CD4-positive, alpha-beta memory T cell (primary cell): ENCODE data around the gene CLMN. TPM values are rescaled to one million over a fixed set of nuclear protein-coding genes. Genes with fewer than 3 reads are reported as not detected.

Experiments used
- CTCF ChIA-PET: fragments of 350-600 bp; sonication (Branson Sonifier 250); formaldehyde crosslinking; loops from one replicate; lab custom pipeline; 2021; ENCODE audit warnings: inconsistent platforms; ENCODE audit not compliant: partially characterized antibody; lab: Charles Lee
- POLR2A ChIA-PET: fragments of 350-600 bp; sonication (Branson Sonifier 250); formaldehyde crosslinking; loops from one replicate; lab custom pipeline; 2021; ENCODE audit not compliant: partially characterized antibody; lab: Charles Lee
- DNase-seq, 5 donors: peaks; one replicate each; pipeline versions ENCODE4 v3.0.0 to v3.0.0-alpha.2; 2020 to 2022; ENCODE audit warnings: mixed read lengths in 1 of 5
- H3K27ac ChIP-seq: one replicate; pipeline ENCODE4 v1.7.0; 2013; ENCODE audit warnings: low read depth, low read length
- H3K27me3 ChIP-seq: 2 replicates; pipeline ENCODE4 v1.7.0; 2013; ENCODE audit warnings: mild to moderate bottlenecking, low read length, moderate library complexity; ENCODE audit not compliant: insufficient read depth
- H3K36me3 ChIP-seq: 2 replicates; pipeline ENCODE4 v1.7.0; 2013; ENCODE audit warnings: mild to moderate bottlenecking, low read length, moderate library complexity; ENCODE audit not compliant: insufficient read depth
- H3K4me1 ChIP-seq: 2 replicates; pipeline ENCODE4 v1.7.0; 2013; ENCODE audit warnings: mild to moderate bottlenecking, low read length, moderate library complexity; ENCODE audit not compliant: insufficient read depth
- H3K4me3 ChIP-seq, 2 donors: one replicate each; pipeline ENCODE4 v1.7.0; 2013; ENCODE audit warnings: low read length in 2 of 2, mild to moderate bottlenecking in 1 of 2
- H3K9me3 ChIP-seq, 2 donors: one replicate each; pipeline ENCODE4 v1.7.0; 2013; ENCODE audit warnings: low read length in 2 of 2, control low read depth in 1 of 2; ENCODE audit not compliant: control insufficient read depth in 1 of 2
- H3K27ac Mint-ChIP-seq, 7 donors: one replicate each; pipeline ENCODE4 v1.8.0; 2020 to 2021; ENCODE audit warnings: mixed read lengths in 7 of 7, mild to moderate bottlenecking in 6 of 7, inconsistent platforms in 3 of 7, moderate library complexity in 3 of 7
- H3K27me3 Mint-ChIP-seq, 2 donors: one replicate each; pipeline ENCODE4 v1.8.0; 2020 to 2021; ENCODE audit warnings: mixed read lengths in 2 of 2
- H3K36me3 Mint-ChIP-seq, 2 donors: one replicate each; pipeline ENCODE4 v1.8.0; 2020 to 2021; ENCODE audit warnings: mixed read lengths in 2 of 2, inconsistent platforms in 1 of 2, mild to moderate bottlenecking in 1 of 2
- H3K4me1 Mint-ChIP-seq, 4 donors: one replicate each; pipeline ENCODE4 v1.8.0; 2020 to 2021; ENCODE audit warnings: mixed read lengths in 4 of 4, mild to moderate bottlenecking in 1 of 4
- H3K4me3 Mint-ChIP-seq, 8 donors: one replicate each; pipeline ENCODE4 v1.8.0; 2020 to 2021; ENCODE audit warnings: mixed read lengths in 8 of 8, mild to moderate bottlenecking in 7 of 8, moderate library complexity in 6 of 8, inconsistent platforms in 3 of 8
- H3K9me3 Mint-ChIP-seq, 8 donors: one replicate each; pipeline ENCODE4 v1.8.0; 2020 to 2021; ENCODE audit warnings: mixed read lengths in 8 of 8, mild to moderate bottlenecking in 5 of 8, inconsistent platforms in 3 of 8, moderate library complexity in 1 of 8
- intact Hi-C: fragments of 100-400 bp; cut with micrococcal nuclease; formaldehyde crosslinking; loops from one replicate; pipeline ENCODE4 v1.15.1; 2023
- microRNA-seq: library from miRNA; unstranded; fragments of <30 nt; microRNA quantifications from one replicate; pipeline ENCODE4 v1.2.0, GENCODE V29; 2021; ENCODE audit warnings: borderline replicate concordance, borderline number of aligned reads, borderline microRNAs expressed, mixed read lengths
- polyA plus RNA-seq, 2 donors: library from polyadenylated mRNA; unstranded; fragments of 300-500 nt; fragmentation: Illumina TruSeq; gene quantifications; one replicate each; pipeline ENCODE4 v1.2.3, GENCODE V29; 2021
- total RNA-seq, 2 experiments: library from RNA; stranded (reverse); gene quantifications; one replicate each; pipeline ENCODE4 v1.2.3, GENCODE V29; 2021

The CLMN gene
- total and polyA plus RNA-seq, 4 experiments from 2014 or later, result 0.22 to 0.70 (median 0.65) TPM; not detected in 1

- ChIA-PET POLR2A (interaction anchor here (1.7 kb wide), 1 partner anchor 25 kb away, joined by 4 read pairs; the partner anchor contains the start of gene DICER1), CTCF (no interaction called here)
- Histone ChIP-seq H3K4me3 (no peak overlapping the region), H3K36me3 (peaks cover 17% of the 10 kb centered on the region), H3K4me1 (peaks cover 16% of the 10 kb centered on the region), H3K9me3 (no peaks in the 10 kb centered on the region), H3K27me3 (no peaks in the 10 kb centered on the region), H3K27ac (no peak overlapping the region)
- Mint-ChIP-seq H3K27ac (peak overlapping the region in 3 of 7 donors; percentile 25 to 69 (median 42)), H3K36me3 (peaks cover 54 to 58% of the 10 kb centered on the region in 2 donors), H3K27me3 (no peaks in the 10 kb centered on the region), H3K4me3 (no peak overlapping the region), H3K4me1 (peaks cover 23 to 48% (median 32%) of the 10 kb centered on the region in 4 donors), H3K9me3 (no peaks in the 10 kb centered on the region)
- intact Hi-C loops, result no loop called here
- no peak for DNase-seq
Measured at GRCh38 chr14:95132760-95133159, 186.9 kb downstream of the CLMN start.

Small RNAs within 50 kb of the gene (microRNA-seq; reads per million reads assigned to microRNA genes)
- gene MIR3173, result 3.1 reads per million, percentile 13 among the genes with 10 or more reads in this experiment

Other genes with a start within 250 kb of the CLMN start
- 10 to 100 TPM; 58.8 to 62.8 TPM for gene DICER1, start 162.4 kb downstream of the CLMN start, total RNA-seq
- 10 to 100 TPM in 1 of 2 donors, 1 to 10 TPM in 1; 8.8 to 14.8 TPM for gene DICER1, start 162.4 kb downstream of the CLMN start, polyA plus RNA-seq
- gene SYNE3, start 196.7 kb upstream of the CLMN start, total RNA-seq, result 10 to 100 TPM; 47.7 to 52.2 TPM
- 1 to 10 TPM; 4.3 to 9.0 TPM for gene SYNE3, start 196.7 kb upstream of the CLMN start, polyA plus RNA-seq
- gene GLRX5, start 215.1 kb upstream of the CLMN start, total RNA-seq, result 10 to 100 TPM; 17.6 to 18.7 TPM
- 10 to 100 TPM; 60.3 to 74.7 TPM for gene GLRX5, start 215.1 kb upstream of the CLMN start, polyA plus RNA-seq